T-helper 9 cell (primary cell): ENCODE data around the gene KLHL18.
A peak's percentile ranks its signal among the peaks of the same experiment; 100 is the strongest.
"Not testable (repeated sequence)": the region's sequence is repeated elsewhere in the genome, so short reads cannot be mapped to it uniquely, and the experiment has no call there.

Experiments used
- DNase-seq: peaks from one replicate; pipeline ENCODE4 v3.0.0-alpha.2; 2020

KLHL18 gene

DNA sequence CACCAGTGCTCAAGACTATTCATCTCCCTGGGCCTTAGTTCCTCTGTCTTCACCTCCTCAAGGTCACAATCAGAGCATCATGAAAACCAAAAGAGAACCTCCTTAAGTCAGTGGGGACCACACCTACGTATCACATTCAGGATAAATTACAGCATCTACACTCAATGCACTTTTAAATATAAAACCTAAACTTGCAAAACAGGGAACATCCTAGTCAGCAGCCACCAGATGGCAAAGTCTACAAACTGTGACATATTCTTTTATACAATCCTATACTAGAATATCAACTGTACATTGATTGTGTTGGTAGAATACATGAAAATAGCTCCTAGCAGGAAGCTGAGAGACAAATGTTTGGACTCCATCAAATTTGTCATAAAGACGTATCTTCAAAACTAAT is 8.1 kb upstream of the KLHL18 start:
- DNase-seq: no peak

DNA sequence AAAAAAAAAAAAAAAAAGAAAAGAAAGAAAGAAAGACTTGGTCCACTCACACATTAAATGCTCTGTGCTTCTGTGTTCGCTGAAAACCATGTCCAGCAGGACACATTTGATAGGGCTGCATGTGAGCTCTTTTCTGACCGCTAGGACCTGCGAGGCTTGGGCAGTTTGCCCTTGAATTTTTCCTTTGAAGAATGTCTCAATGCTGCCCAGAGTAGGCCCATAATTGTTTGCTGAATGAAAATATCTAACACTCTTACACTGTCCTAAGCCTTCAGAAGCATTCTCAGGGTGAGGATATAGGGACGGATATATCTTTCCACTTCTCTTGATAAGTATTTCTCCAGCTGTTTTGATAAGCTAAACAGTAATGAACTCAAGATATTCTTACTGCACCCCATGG is 6.2 kb upstream of the KLHL18 start:
- DNase-seq: no peak

DNA sequence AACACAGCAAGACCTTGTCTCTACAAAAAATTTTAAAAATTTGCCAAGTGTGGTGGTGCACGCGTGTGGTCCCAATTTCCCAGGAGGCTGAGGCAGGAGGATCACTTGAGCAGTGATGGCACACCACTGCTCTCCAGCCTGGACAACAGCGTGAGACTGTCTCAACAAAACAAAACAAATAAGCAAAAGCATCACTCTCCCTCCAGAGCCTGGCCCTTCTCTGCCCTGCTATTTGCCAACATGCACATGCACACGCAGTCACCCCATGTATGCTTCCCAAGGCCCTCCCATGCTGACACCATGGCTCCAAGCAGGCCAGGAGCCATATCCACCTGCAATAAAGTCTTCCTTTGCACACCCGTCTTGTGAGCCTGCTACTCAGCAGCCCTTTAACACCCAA is 2.2 kb upstream of the KLHL18 start:
- no peak for DNase-seq

DNA sequence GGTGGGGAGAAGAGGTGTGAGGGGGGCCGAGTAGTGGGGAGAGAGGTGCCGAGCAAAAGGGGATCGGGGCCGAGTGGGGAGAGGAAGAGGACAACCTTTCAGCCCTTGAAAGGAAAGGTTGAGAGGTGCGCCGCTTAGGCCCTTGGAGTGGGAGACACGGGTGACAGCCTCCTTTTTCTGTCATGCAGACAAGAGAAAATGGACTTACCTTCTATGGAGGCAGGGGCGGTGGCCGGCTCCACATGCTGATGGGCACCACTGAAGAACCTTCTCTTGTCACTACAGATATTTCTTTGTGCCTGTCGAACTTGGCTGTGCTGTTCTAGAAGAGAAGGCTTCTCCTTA is 421 bp downstream of the KLHL18 start:
- DNase-seq: peak; percentile 22

DNA sequence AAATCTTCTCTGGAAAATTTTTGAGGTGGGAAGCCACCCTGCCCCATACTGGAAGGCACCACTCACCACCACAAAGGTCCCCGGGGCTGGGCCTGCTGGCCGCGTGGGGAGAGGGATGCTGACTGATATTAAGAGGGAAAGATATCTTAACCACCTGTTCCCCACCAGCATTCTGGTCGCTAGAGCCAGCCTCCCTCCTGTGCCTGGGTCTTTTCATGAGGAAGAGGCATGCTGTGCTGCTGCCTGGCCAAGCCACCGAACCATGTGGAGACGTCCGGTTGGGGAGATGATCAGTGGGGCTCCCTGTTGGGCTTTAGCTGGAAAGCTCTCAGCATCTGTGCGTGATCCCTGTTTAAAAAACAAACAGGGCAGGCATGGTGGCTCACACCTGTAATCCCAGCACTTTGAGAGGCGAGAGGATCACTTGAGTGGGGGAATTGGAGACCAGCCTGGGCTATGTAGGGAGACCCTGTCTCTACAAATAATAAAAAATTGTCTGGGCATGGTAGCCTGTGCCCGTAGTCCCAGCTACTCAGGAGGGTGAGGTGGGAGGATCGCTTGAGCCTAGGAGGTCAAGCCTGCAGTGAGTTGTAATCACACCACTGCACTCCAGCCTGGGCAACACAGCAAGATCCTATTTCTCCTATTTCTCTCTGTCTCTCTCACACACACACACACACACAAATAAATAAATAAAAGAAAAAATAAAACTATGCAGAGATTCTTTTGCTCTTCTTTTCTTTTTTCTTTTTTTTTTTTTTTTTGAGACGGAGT is 1.0 kb downstream of the KLHL18 start:
- DNase-seq: peak; percentile 5

DNA sequence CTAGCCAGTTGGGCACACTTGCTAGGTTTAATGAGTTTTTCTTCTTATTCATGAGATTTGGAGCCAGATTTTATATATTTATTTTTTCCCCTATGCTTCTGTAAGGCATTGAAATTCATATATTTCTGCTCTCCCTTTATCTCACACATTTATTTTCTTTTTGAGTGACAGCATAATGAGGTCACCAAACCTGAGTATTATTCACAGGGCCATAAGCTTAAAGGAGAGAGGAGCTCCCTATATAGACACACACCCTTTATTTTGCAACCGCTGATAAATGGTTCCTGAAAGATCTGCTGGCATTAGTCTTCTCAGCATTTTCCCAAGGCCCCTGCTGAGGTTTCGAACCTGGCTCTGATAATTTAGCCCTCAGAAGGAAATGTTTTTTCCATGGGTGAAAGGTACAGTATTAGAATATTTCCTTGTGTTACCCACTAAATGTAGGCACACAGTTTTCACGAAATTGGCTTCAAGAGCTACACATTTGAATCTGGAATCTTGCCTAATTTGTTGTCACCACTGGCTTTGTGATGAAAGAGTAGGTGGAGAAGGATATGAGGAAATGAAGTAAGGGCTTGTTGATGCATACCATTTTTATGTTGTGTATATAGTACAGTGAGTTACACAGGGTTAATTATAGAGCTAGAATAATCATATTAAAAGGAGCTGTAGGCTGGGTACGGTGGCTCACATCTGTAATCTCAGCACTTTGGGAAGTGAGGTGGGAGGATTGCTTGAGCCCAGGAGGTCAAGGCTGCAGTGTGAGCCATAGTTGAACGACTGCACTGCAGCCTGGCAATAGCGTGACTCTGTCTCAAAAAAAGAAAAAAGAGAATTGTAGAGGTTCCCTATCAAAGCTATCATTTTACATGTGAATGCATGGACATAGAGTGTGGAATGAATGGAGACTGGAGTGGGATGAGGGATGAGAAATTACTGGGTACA is 6.5 kb downstream of the KLHL18 start:
- no peak for DNase-seq

DNA sequence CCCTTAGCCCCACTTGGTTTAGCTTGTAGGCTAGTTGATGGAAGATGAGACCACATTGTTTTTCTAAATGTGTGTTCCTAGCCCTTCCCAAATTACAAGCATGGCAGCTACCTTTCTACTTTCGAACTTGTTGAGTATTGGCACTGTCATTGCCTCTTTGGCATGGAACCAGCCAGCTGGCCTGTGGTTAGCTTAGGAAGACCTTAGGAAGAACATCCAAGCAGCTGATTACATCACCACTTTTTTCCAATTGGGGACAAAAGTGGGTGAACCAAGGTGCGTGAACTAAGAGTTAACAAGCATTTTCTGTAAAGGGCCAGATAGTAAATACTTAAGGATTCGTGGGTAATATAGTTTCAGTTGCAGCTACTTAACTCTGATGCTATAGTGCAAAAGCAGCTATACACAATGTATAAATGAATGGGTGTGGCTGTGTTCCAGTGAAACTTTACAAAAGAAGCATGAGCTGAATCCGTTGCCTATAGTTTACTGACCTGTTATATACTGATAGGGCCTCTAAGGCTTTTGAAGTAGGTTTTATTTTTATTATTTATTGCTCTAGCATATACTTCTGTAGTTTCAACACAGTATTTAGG is 8.5 kb downstream of the KLHL18 start:
- DNase-seq: no peak

DNA sequence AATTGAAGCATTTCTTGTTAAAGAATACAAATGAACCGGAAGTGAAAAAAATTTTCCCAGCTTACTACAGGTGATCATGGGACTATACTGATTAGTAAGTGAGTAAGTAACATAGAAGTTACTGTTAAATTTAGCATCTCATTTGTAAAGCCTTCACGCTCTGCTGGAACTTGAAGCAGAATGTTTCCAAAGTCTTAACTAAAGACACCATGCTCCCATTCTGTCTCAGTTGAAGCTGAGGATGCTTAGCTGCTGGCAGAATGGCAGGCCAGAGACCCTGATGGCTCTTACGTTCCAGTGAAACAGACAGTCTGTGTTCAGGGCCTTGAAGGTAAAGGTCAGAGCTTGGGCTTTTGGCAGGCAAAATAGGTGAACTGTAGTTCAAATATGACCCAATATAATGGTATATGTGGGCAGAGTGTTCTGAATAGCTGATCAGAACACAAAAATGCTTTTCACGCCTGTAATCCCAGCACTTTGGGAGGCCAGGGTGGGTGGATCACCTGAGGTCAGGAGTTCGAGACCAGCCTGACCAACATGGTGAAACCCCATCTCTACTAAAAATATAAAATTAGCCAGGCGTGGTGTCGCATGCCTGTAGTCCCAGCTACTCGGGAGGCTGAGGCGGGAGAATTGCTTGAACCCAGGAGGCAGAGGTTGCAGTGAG is 9.1 kb downstream of the KLHL18 start:
- not testable (repeated sequence) for DNase-seq

DNA sequence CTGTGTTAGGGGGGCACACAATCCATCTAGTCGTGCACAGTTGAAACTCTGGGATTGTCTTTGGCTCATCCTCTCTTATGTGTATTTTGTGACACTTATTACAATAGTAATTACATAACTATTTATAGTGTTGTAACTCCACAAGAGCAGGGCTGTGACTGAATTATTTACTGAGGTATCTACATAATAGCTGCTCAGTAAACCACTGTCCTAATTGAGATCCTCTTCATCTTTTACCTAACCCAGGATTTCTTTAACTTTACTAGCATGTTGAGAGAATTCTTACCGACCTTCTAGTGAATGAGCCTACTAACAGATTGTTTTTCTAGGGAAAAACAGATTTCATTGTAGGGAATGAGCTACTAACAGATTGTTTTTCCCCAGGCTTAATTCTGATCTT is 11.1 kb downstream of the KLHL18 start:
- no peak for DNase-seq

DNA sequence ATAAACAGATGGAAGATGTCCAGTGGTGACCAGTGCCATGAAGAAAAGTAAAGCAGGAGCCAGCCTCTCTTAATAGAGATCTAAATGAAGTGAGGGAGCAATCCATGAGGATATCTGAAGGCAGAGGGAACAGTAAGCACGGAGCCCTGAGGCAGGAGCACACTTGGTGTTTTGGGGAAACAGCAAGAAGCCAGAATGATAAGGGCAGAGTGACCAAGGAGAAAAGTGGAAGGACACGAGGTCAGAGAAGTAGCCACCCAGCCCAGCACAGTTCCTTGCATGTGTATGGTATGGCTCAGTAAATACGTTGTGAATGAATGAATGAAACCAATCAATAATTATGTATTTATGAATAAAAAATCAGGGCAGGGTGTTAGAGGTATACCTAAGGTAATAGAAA is 11.6 kb downstream of the KLHL18 start:
- DNase-seq: no peak

DNA sequence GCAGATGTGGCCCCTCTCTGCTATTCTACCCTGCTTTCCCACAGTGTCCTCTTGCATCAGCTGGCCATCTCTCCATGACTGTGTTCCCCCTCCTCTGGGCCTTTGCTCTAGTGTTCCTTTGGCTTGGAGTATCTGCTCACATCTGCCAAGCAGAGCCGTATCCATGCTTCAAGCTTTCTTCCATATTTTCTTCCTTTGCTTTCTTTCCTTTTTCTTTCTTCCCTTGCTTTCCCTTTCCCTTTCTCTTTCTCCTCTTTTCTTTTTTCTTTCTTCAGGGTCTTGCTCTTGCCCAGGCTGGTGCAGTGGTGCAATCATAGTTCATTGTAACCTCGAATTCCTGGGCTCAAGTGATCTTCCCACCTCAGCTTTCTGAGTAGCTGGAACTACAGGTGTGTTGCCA is 12.6 kb downstream of the KLHL18 start:
- DNase-seq: no peak

DNA sequence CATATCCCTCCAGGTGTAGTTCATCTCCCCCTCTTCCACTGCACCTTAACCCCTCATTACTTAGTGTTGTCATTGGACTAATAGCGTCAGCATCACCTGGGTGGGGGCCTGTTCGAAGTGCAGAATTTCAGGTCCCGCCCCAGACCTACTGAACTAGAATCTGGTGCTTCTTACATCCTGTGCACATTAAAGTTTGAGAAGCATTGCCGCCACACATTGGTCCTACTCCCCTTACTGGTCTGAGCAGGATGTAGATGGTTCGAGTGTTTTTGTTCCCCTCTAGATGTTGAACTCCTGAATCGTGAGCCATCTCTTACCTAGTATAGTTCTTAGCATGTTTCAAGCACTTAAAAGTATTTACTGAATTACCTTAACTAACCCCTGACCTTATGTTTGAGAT is 13.2 kb downstream of the KLHL18 start:
- DNase-seq: no peak

DNA sequence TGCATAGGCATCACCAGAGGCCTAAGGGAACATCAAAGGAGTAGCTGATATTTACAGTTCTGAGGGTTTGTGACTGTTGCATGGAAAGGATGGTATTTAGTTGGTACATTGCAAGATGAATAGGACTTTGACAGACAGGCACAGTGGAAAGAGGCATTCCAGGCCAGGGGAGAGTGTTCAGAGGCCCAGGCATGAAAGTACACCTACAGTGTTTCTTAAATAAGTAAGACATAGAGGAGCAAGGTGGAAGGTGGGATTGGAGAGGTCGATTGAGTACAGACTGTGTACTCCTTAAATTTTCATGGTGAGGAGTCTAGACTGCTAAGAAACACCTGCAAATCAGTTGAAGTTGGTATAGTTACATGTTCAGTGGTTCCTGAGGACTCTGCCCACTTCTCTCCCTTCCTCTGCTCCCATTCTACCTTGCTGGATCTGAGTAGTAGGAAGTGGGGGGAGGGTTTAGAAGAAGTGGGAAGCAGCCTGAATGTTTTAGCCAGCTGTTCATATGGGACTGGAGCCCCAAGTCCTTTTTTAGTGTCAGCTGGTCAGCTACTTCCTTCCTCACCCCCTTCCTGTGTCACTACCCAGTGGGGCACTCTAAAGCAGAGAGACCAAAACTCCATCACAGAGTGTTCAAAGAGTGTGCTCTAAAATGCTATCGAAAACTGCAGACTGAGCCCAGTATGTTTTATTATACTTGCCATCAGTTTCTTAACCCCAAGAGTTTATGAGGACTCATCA is 14.0 kb downstream of the KLHL18 start:
- no peak for DNase-seq

DNA sequence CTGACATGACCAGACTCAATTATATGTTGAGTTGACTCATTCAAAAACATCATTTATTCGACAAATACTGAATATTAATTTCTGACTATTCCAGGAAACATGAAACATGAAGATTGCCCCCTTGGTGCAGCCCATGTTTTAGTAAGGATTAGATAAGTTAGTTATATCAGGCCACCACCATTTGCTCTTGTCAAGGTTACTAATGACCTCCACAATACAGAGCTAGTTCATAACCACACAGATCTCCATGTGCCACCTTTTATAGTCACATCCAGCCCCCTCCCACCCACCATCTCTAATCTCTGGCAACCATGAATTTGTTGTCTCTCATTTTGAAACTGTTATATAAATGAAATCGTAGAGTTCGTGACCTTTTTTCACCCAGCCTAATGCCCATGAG is 15.7 kb downstream of the KLHL18 start:
- no peak for DNase-seq

DNA sequence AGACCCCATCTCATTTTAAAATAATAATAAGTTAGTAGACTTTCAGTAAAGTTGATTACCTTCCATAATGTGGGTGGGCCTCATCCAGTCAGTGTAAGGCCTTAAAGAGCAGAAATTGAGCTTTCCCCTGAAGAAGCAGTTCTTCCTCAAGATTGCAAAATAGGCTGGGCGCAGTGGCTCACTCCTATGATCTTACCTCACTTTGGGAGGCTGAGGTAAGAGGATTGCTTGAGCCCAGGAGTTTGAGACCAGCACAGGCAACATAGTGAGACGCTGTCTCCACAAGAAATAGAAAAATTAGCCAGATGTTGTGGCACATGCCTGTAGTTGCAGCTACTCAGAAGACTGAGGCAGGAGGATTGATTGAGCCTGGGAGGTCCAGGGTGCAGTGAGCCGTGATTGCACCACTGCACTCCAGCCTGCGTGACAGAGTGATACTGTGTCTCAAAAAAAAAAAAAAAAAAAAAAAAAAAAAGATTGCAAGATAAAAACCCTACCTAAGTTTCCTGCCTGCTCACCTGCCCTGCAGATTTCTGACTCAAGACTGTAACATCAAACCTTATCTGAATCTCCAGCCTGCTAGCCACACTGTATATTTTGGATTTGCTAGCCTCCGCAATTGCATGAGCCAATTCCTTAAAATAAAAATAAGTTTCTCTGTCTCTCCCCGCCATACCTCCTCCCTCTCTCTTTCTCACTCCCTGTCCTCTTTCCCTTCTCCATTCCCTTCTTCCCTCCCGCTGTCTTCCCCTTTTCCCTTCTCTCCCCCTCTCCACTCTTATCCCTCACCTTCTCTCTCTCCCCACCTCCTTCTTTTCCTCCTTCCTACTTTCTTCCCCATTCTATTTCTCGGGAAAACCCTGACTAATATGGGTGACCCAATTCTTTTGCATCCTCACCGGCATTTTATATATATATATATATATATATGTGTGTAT is 16.9 kb downstream of the KLHL18 start:
- DNase-seq: no peak

DNA sequence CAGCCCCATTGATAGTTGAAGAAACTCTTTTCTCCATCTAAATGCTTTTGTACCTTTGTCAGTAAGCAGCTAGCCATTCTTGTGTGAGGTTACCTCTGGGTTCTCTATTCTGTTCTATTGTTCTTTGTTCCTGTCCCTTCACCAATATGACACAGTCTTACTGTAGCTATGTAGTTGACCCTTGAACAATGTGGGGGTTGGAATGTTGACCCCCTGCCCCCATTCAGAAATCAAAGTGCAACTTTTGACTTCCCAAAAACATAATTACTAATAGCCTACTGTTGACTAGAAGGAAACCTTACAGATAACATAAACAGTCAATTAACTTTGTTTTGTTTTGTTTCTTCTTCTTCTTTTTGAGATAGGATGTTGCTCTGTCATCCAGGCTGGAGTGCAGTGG is 18.7 kb downstream of the KLHL18 start:
- no peak for DNase-seq

DNA sequence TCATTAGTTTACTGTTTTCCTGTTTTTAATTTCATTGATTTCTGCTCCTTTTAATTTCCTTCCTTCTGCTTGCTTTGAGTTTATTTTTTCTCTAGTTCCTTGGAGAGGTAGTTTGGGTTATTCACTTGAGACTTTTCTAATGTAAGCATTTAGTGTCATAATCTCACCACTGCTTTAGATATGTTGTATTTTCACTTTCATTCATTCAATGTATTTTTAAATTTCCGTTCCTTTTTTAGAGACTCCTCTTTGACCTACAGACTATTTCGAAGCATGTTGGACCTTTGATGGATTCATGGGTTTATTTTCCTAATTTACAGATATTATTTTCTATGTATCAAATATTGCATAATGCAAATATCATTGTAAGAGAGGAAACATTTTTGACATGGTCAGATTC is 23.3 kb downstream of the KLHL18 start:
- DNase-seq: no peak

DNA sequence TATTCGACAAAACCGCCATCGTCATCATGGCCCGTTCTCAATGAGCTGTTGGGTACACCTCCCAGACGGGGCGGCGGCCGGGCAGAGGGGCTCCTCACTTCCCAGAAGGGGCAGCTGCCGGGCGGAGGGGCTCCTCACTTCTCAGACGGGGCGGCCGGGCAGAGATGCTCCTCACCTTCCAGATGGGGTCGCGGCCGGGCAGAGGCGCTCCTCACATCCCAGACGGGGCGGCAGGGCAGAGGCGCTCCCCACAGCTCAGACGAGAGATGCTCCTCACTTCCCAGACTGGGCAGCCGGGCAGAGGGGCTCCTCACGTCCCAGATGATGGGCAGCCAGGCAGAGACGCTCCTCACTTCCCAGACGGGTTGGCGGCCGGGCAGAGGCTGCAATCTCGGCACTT is 26.5 kb downstream of the KLHL18 start:
- not testable (repeated sequence) for DNase-seq

DNA sequence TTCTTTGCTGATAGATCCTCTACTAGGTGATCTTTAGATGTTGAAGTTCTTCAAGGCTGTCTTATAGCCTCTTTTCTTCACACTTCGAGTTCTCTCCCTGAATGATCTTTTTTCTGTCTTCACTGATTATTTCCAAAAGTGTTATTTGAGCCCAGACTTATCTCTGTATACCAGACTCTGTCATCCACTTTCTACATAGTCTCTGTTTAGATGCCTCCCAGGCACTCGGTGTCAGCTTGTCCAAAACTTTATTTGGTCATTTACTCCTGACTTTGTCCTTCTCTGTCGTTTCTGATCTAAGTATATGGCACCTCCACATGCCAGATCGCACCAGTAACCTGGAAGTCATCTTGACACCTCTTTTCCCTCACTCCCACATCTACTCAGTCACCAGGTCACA is 27.6 kb downstream of the KLHL18 start:
- no peak for DNase-seq

DNA sequence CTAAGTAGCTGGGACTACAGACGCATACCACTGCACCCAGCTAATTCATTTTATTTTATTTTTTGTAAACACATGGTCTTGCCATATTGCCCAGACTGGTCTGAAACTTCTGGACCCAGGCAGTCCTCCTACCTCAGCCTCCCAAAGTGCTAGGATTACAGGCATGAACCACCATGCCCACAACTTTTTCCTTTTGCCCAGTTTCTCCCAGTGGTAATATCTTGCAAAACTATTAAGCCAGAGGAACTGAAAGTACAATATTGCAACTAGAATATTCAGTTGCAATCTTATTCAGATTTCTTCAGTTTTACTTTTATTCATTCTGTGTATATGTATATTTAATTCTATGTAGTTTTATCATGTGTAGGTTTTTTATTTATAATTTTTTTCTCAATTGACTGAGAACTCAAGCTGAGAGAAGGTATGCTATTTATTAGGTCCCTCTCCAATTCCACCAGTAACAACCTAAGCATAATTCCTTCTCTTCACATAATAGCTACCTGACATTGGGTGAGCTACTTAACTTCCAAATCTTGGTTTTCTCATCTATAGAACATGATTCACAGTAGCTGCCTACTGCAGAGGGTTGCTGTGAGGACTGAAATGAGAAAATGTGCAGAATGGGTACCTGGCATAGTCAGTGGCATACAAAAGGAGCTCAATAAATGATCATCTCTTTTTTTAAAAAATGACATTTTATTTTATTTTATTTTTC is 30.8 kb downstream of the KLHL18 start:
- DNase-seq: no peak
